GM21528 (cell line): ENCODE measurements around the gene CIAO1.
A peak's percentile ranks its signal among the peaks of the same experiment; 100 is the strongest.
"Not testable (repeated sequence)": the region's sequence is repeated elsewhere in the genome, so short reads cannot be mapped to it uniquely, and the experiment has no call there.

Experiments used
- ATAC-seq: cut with Tn5 transposase; IDR thresholded peaks from one replicate; pipeline ENCODE4 v1.9.1; 2021; ENCODE audit warnings: mild to moderate bottlenecking, moderate library complexity; ENCODE audit not compliant: unreplicated experiment, low FRiP score

CIAO1 gene

GRCh38 chr2:96265840-96266679, at the start of gene CIAO1, which contains the start of gene TMEM127:
CIAO1 (plus strand) TSS chr2:96266225; CDS start chr2:96266351, 126 bp downstream.
TMEM127 (minus strand) TSS chr2:96265997; CDS start chr2:96265381, 616 bp downstream.
- ATAC-seq = peak; percentile 91

- no peak for ATAC-seq
Measured at GRCh38 chr2:96218508-96219131, 47.4 kb upstream of the CIAO1 start.

GRCh38 chr2:96219959-96220358, 46.1 kb upstream of the CIAO1 start:
- not testable (repeated sequence) for ATAC-seq

- not testable (repeated sequence) for ATAC-seq
Measured at GRCh38 chr2:96221106-96221505, 44.9 kb upstream of the CIAO1 start.

GRCh38 chr2:96225016-96225533, 41.0 kb upstream of the CIAO1 start:
- ATAC-seq = peak; percentile 72

- no peak for ATAC-seq
Measured at GRCh38 chr2:96231316-96231715, 34.7 kb upstream of the CIAO1 start.

- ATAC-seq = no peak
Measured at GRCh38 chr2:96233436-96233835, 32.6 kb upstream of the CIAO1 start.

- peak; percentile 80 for ATAC-seq
Measured at GRCh38 chr2:96233880-96234316, 32.1 kb upstream of the CIAO1 start.

- no peak for ATAC-seq
Measured at GRCh38 chr2:96236882-96237281, 29.1 kb upstream of the CIAO1 start.

GRCh38 chr2:96238266-96238665, 27.8 kb upstream of the CIAO1 start:
- ATAC-seq = no peak

GRCh38 chr2:96239091-96239490, 26.9 kb upstream of the CIAO1 start:
- no peak for ATAC-seq

GRCh38 chr2:96239745-96240264, 26.2 kb upstream of the CIAO1 start:
- no peak for ATAC-seq

- no peak for ATAC-seq
Measured at GRCh38 chr2:96240341-96241038, 25.5 kb upstream of the CIAO1 start.

GRCh38 chr2:96241227-96241626, 24.8 kb upstream of the CIAO1 start:
- no peak for ATAC-seq

GRCh38 chr2:96241900-96242611, 24.0 kb upstream of the CIAO1 start:
- peak; percentile 70 for ATAC-seq

- no peak for ATAC-seq
Measured at GRCh38 chr2:96243843-96244242, 22.2 kb upstream of the CIAO1 start.

- no peak for ATAC-seq
Measured at GRCh38 chr2:96245609-96246390, 20.2 kb upstream of the CIAO1 start.

GRCh38 chr2:96247009-96247408, 19.0 kb upstream of the CIAO1 start:
- ATAC-seq = no peak

GRCh38 chr2:96247896-96248295, 18.1 kb upstream of the CIAO1 start:
- ATAC-seq = no peak
